HUES6 (cell line): ENCODE data around the gene TNS1.

ENCODE experiments used
- H3K27ac ChIP-seq: 2 replicates; pipeline ENCODE4 v1.7.0; 2013; ENCODE audit warnings: low read depth, mild to moderate bottlenecking, low read length, inconsistent platforms
- H3K27me3 ChIP-seq: 2 replicates; pipeline ENCODE4 v1.6.1; 2013; ENCODE audit warnings: low read length; ENCODE audit not compliant: control insufficient read depth, insufficient read depth
- H3K36me3 ChIP-seq: 2 replicates; pipeline ENCODE4 v1.6.1; 2013; ENCODE audit warnings: low read length; ENCODE audit not compliant: control insufficient read depth, insufficient read depth
- H3K4me1 ChIP-seq: 2 replicates; pipeline ENCODE4 v1.6.1; 2013; ENCODE audit warnings: low read length; ENCODE audit not compliant: control insufficient read depth, insufficient read depth
- H3K4me3 ChIP-seq: 2 replicates; pipeline ENCODE4 v1.5.1; 2013; ENCODE audit warnings: low read depth, low read length
- H3K9ac ChIP-seq: one replicate; pipeline ENCODE4 v1.6.1; 2013; ENCODE audit warnings: mild to moderate bottlenecking, low read length
- H3K9me3 ChIP-seq: 2 replicates; pipeline ENCODE4 v1.6.1; 2013; ENCODE audit warnings: low read depth, low read length; ENCODE audit not compliant: control insufficient read depth, insufficient read depth

TNS1 gene

DNA sequence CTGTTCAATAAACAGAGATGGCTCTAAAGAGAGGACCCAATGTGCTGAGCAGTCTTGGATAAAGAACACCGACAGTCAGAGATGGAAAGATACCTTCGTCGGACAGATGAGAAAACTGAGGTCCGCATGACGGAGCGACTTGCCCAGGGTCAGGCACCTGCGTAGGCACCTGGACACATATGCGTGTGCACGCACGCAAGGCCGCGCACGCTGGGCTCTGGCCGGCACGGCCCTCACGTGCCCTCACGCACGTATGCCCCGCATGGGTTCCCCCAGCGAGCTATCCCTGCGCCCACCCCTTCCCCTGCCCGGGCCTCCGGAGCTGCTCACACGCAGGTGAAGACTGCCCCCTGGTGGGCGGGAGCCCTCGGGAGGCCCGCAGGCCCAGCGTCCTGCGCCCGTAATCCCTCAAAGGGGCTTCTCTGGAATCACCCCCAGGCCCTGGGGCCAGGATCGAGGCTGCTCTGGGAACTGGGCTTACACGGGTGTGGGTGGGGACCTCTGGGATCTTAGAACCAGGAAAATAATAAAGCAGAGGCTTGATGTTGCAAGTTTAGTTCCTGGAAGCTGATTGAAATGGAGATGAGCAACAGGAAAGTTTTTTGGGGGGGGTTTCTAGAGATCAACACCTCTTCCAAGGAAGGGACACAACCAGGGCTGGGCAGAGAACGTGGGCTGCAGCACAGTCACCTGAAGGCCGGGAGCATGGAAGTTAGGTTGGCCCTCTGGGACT is 246.3 kb downstream of the TNS1 start:
- H3K9me3 ChIP-seq, result no peaks in the 10 kb centered on the region; the same call in 1 of the 2 replicates
- H3K27ac ChIP-seq, result no peak overlapping the region
- peak overlapping the region; percentile 50 for H3K4me3 ChIP-seq
- no peaks in the 10 kb centered on the region for H3K36me3 ChIP-seq
- H3K27me3 ChIP-seq, result peaks cover 26% of the 10 kb centered on the region; the same call in 1 of the 2 replicates
- H3K9ac ChIP-seq, result no peak overlapping the region
- H3K4me1 ChIP-seq, result no peaks in the 10 kb centered on the region

DNA sequence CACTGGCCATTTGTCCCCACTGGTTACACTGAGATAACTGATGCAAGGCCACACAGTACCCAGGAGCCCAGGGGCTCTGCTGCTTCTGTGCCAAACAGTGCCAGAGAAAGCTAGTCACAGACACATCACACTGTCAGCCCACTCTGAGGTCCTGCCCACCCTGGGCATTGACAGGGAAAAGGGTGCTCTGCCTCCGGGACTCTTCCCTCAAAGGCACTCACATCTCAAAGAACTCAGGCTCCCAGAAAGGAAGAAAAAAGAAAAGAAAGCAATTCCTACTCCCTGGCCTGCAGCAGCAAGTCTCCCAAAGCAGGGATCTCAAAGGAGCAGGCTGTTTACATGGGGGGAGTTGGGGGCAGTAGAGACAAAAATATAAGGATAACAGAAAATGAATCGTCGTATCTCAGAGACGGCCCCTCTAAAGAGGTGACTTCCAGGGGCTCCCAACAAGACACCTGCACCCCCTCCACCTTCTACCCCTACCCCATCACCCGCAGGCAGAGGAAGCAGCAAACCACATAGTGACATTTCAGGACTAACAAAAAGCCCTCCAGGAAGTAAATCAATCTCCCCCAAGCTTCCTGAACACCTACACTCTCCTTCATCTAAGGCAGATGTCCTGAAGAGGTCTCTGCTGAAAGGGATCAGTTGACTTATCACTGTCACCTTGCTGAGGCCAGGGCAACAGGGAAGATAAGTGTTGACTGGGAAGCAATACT is 247.6 kb downstream of the TNS1 start:
- no peak overlapping the region for H3K27ac ChIP-seq
- H3K4me3 ChIP-seq, result no peak overlapping the region
- H3K36me3 ChIP-seq, result no peaks in the 10 kb centered on the region
- H3K27me3 ChIP-seq, result peaks cover 26% of the 10 kb centered on the region; the same call in 1 of the 2 replicates
- no peak overlapping the region for H3K9ac ChIP-seq
- H3K4me1 ChIP-seq, result no peaks in the 10 kb centered on the region
- no peaks in the 10 kb centered on the region for H3K9me3 ChIP-seq

DNA sequence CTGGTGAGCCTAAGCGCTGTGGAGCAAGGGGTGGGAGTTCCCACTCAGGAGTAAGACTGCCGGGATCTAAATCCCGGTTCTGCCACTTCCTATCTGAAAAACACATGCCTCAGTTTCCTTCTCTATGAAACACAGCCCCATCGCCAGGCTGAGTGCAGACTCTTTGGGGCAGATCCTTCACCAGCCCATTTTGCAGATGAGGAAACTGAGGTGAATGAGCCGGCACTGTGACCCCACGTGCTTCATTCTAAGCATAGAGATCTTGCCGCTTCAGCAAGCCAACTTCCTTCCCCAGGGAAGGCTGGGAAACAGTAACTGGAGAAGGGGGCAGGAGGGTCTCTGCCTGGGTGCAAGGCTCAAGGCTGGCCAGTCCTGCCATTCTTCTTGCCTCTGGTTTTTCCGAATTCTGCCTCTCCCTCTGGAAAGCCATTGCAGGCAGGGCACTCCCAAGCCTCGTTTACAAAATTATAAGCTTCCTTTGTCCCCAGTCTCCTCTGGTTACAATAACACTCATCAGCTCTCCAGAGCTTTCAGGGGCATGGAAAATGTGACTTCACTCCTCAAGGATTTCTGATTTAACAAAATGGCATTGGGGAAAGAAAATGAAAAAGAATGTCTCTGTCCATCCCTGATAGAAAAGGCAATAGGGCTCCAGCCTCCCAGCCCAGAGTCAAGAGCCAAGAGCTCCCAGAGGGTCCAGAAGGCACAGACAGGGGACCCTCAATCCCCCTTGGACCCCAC is 249.2 kb downstream of the TNS1 start:
- Histone ChIP-seq H3K4me1 (peaks cover 2% of the 10 kb centered on the region; the same call in 1 of the 2 replicates), H3K27me3 (peaks cover 26% of the 10 kb centered on the region; the same call in 1 of the 2 replicates), H3K9me3 (no peaks in the 10 kb centered on the region), H3K9ac (no peak overlapping the region), H3K4me3 (no peak overlapping the region), H3K27ac (no peak overlapping the region), H3K36me3 (no peaks in the 10 kb centered on the region)

DNA sequence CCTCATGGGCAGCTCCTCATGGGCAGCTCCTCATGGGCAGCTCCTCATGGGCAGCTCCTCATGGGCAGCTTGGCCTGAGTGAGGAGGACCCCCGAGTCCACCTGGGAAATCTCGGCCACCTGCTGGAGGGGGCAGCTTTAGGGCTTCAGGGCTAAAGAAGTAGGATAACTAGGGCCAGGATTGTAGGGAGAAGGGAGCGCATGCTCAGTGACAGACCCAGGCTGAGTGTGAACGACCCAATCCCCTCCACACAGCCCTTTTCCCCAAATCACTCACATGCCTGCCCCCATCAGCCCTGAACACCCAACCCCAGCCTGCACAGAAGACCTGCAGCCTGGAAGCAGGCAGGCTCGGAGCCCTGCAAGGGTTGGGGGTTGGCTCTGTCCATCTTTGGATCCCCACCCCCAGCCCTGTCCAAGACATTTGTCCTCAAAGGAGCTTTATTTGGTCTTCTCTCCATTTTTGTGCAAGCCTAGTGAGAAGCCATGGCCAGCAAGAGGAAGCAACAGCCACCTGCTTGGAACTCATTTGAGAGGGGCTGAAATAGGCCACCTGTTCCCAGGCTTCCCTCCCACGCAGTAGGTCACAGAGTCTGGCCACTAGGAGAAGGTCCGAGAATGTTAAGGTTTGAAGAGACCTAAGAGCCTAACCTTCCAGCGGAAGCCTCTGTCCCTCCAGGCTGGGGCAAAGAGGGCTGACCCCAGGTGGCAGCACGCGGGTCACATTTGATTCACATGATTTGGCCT is 249.9 kb downstream of the TNS1 start:
- Histone ChIP-seq H3K9me3 (no peaks in the 10 kb centered on the region), H3K4me1 (peaks cover 3% of the 10 kb centered on the region; the same call in 1 of the 2 replicates), H3K4me3 (no peak overlapping the region), H3K36me3 (no peaks in the 10 kb centered on the region), H3K27me3 (peaks cover 26% of the 10 kb centered on the region; the same call in 1 of the 2 replicates), H3K9ac (no peak overlapping the region), H3K27ac (no peak overlapping the region)

DNA sequence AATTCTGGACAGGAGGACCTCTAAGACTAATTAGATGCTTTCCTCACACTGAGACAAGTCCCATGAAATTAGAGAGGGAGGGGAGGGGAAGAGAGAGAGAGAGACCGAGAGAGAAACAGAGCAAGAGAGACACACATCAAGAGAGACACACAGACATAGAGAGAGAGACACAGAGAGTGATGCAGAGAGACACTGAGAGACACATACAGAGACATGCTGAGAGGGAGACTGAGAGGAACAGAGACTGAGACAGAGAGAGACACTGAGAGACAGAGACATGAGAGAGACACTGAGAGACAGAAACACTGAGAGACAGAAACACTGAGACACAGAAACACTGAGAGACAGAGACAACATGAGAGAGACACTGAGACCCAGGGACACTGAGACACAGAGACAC is 250.8 kb downstream of the TNS1 start:
- H3K27ac ChIP-seq, result no peak overlapping the region

DNA sequence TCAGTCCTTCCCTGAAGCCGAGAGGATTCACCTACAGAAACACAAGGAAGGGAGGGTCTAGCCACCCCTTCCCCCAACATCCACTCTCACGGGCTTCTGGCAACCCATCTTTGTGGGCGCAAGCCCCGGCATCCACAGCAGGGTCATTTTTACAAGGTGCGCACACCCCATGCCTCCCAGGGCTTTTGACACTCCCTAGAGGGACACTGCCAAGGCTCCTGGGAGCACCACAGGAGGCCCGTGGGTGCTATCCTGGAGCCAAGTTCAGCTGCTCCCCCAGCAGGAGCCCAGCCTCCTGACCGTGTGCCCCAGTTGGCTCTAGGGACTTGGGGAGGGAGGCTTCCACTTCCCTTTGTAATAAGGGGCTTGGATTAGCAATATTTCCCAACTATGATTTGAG is 251.6 kb downstream of the TNS1 start:
- Histone ChIP-seq H3K27me3 (peaks cover 24% of the 10 kb centered on the region; the same call in 1 of the 2 replicates), H3K27ac (no peak overlapping the region), H3K4me3 (no peak overlapping the region), H3K9ac (no peak overlapping the region), H3K36me3 (no peaks in the 10 kb centered on the region), H3K9me3 (no peaks in the 10 kb centered on the region), H3K4me1 (peaks cover 3% of the 10 kb centered on the region; the same call in 1 of the 2 replicates)

More for the DNA sequence above, 250.8 kb downstream of the TNS1 start:
- no peak overlapping the region for H3K4me3 ChIP-seq
- H3K9me3 ChIP-seq, result no peaks in the 10 kb centered on the region
- H3K4me1 ChIP-seq, result peaks cover 3% of the 10 kb centered on the region; the same call in 1 of the 2 replicates
- no peak overlapping the region for H3K9ac ChIP-seq
- no peaks in the 10 kb centered on the region for H3K36me3 ChIP-seq
- H3K27me3 ChIP-seq, result peaks cover 26% of the 10 kb centered on the region; the same call in 1 of the 2 replicates
